ENCODE results near the gene TCEANC2. TPM values are rescaled to one million over a fixed set of nuclear protein-coding genes. Genes with fewer than 3 reads are reported as not detected.

The TCEANC2 gene
- total and polyA plus RNA-seq, 2 of the 4 experiments (the other 2 are of a cell fraction), result 2.4 to 3.2 TPM

GRCh38 chr1:54138994-54139393 lies 85.6 kb downstream of the TCEANC2 start:
- intact Hi-C loops (cut with micrococcal nuclease), result no loop called here
- in situ Hi-C loops (cut with MboI; ENCODE audit: low sequenced_read_pairs), result no loop called here
- no peak overlapping the region for H4K5ac ChIP-seq (ENCODE audit: low read depth, low read length)
- no peak overlapping the region for H2AK9ac ChIP-seq (replicated peaks; ENCODE audit: low read depth, low read length, poor library complexity)
- H3K23ac ChIP-seq (ENCODE audit: low read depth, low read length), result no peak overlapping the region
- ATAC-seq (ENCODE audit: low read depth) (no peak), DNase-seq (no peak)
- H2BK120ac ChIP-seq (ENCODE audit: low read depth, low read length), result no peak overlapping the region
- no peaks in the 10 kb centered on the region for H3K9me3 ChIP-seq (ENCODE audit: control insufficient read depth, insufficient read depth, low read length)
- H3K4ac ChIP-seq (ENCODE audit: low read depth, low read length), result no peak overlapping the region
- no TSS peak for BruUV-seq (replicated peaks)
- dilution Hi-C loops (cut with HindIII; ENCODE audit: low sequenced_read_pairs, unreplicated experiment), result no loop called here
- no peak overlapping the region for H2BK5ac ChIP-seq (ENCODE audit: low read depth, low read length, poor library complexity, severe bottlenecking)
- H3K56ac ChIP-seq (ENCODE audit: extremely low read depth, insufficient read depth, low read length), result no peak overlapping the region
- H3K9me1 ChIP-seq (ENCODE audit: insufficient read depth, low read length), result peaks cover 17% of the 10 kb centered on the region
- no peak overlapping the region for H2BK15ac ChIP-seq (ENCODE audit: low read depth, low read length)
- no peaks in the 10 kb centered on the region for H3K27me3 ChIP-seq (ENCODE audit: control insufficient read depth, insufficient read depth, low read length)
- TF ChIP-seq RAD21 (IDR thresholded peaks at IDR 0.05; ENCODE audit: low read length) (no peak), MAFK (IDR thresholded peaks at IDR 0.05; ENCODE audit: low read depth, low read length) (no peak), MAZ (IDR thresholded peaks at IDR 0.05; ENCODE audit: borderline replicate concordance, low read depth, low read length) (no peak), RCOR1 (IDR thresholded peaks at IDR 0.05; ENCODE audit: insufficient replicate concordance, low read length) (no peak), CTCF (conservative IDR thresholded peaks at IDR 0.05; ENCODE audit: low read depth, low read length) (no peak), CHD1 (IDR thresholded peaks at IDR 0.05; ENCODE audit: low read depth, low read length) (no peak), BHLHE40 (IDR thresholded peaks at IDR 0.05; ENCODE audit: low read depth, low read length) (no peak), CEBPB (IDR thresholded peaks at IDR 0.05; ENCODE audit: low read depth, low read length) (no peak), FOS (IDR thresholded peaks at IDR 0.05; ENCODE audit: low read depth, low read length) (no peak), RFX5 (IDR thresholded peaks at IDR 0.05; ENCODE audit: low read depth, low read length) (no peak), MXI1 (IDR thresholded peaks at IDR 0.05; ENCODE audit: borderline replicate concordance, low read depth, low read length) (no peak), USF2 (IDR thresholded peaks at IDR 0.05; ENCODE audit: low read depth, low read length) (no peak), ELK1 (IDR thresholded peaks at IDR 0.05; ENCODE audit: borderline replicate concordance, low read depth, low read length) (no peak), NFE2L2 (IDR thresholded peaks at IDR 0.05; ENCODE audit: low read depth, low read length) (no peak), POLR2A (IDR thresholded peaks at IDR 0.05; ENCODE audit: low read depth, low read length) (no peak)
- H4K20me1 ChIP-seq (ENCODE audit: insufficient read depth, low read length), result no peaks in the 10 kb centered on the region
- H3K4me1 ChIP-seq (ENCODE audit: control insufficient read depth, insufficient read depth, low read length), result peaks cover 19% of the 10 kb centered on the region
- no peak overlapping the region for H4K91ac ChIP-seq (ENCODE audit: insufficient read depth, low read depth, low read length)
- H3K36me3 ChIP-seq (ENCODE audit: control insufficient read depth, insufficient read depth, low read length), result no peaks in the 10 kb centered on the region
- ChIA-PET POLR2A (ENCODE audit: unreplicated experiment) (no interaction called here), CTCF (no interaction called here)
- no peak overlapping the region for H2AFZ ChIP-seq (replicated peaks; ENCODE audit: low read length, poor library complexity)
- no peak overlapping the region for H3K9ac ChIP-seq (ENCODE audit: low read depth, low read length)
- no peak overlapping the region for H3K4me3 ChIP-seq (ENCODE audit: insufficient read depth, low read depth, low read length)
- H2BK20ac ChIP-seq (ENCODE audit: low read depth, low read length), result no peak overlapping the region
- H3K27ac ChIP-seq (ENCODE audit: insufficient read depth, low read length), result no peak overlapping the region
- H2AK5ac ChIP-seq (ENCODE audit: low read depth, low read length), result no peak overlapping the region
- no peak overlapping the region for H3K4me2 ChIP-seq (ENCODE audit: low read depth, low read length)
- H3K18ac ChIP-seq (ENCODE audit: low read depth, low read length), result no peak overlapping the region
- no peak overlapping the region for H3K14ac ChIP-seq (replicated peaks; ENCODE audit: low read depth, low read length)
- no CpG with 5 or more reads among the region's 1 CpG for WGBS, 2 experiments (ENCODE audit: extremely low coverage in 2 of 2, insufficient read length in 1 of 2)
- H4K8ac ChIP-seq (ENCODE audit: low read depth in 2 of 2, low read length in 2 of 2), result no peak overlapping the region
- no peaks in the 10 kb centered on the region for H3K79me1 ChIP-seq (ENCODE audit: low read depth in 1 of 2, low read length in 2 of 2)
